HL-60 (cell line): ENCODE data around the gene ADARB1.

Experiments used
- GABPA ChIP-seq: IDR thresholded peaks from 2 replicates; pipeline ENCODE4 v1.6.1; 2012; ENCODE audit warnings: low read depth
- POLR2AphosphoS5 ChIP-seq: IDR thresholded peaks from 2 replicates; pipeline ENCODE4 v1.6.1; 2012; ENCODE audit warnings: low read depth
- SPI1 ChIP-seq: IDR thresholded peaks from 2 replicates; pipeline ENCODE4 v1.6.1; 2012; ENCODE audit warnings: low read depth, mild to moderate bottlenecking, borderline replicate concordance
- TF ChIP-seq, protein P1 (sequence below): IDR thresholded peaks from one replicate; pipeline ENCODE4 v1.5.1; 2011; ENCODE audit warnings: low read length, control low read depth, inconsistent platforms; ENCODE audit not compliant: insufficient read depth

DNA sequence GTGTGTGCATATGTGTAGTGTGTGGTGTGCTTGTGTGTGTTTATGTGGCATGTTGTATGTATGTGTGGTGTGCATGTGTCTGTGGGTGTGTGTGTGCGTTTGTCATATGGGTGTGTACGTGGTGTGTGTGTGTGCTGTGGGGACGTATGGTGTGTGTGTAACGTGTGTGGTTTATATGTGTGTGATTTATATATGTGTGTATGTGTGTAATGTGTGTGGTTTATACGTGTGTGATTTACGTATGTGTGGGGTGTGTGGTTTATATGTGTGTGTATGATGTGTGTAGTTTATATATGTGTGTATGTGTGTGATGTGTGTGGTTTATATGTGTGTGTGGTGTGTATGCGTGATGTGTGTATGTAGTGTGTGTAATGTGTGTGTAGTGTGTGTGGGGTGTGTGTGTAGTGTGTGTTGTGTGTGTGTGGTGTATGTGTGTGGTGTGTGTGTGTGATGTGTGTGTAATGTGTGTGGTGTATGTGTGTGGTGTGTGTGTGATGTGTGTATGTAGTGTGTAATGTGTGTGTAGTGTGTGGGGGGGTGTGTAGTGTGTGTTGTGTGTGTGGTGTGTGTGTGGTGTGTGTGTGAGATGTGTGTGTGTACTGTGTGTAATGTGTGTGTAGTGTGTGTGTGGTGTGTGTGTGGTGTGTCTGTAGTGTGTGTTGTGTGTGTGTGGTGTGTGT is 32.3 kb upstream of the ADARB1 start:
- TF ChIP-seq, protein P1, sequence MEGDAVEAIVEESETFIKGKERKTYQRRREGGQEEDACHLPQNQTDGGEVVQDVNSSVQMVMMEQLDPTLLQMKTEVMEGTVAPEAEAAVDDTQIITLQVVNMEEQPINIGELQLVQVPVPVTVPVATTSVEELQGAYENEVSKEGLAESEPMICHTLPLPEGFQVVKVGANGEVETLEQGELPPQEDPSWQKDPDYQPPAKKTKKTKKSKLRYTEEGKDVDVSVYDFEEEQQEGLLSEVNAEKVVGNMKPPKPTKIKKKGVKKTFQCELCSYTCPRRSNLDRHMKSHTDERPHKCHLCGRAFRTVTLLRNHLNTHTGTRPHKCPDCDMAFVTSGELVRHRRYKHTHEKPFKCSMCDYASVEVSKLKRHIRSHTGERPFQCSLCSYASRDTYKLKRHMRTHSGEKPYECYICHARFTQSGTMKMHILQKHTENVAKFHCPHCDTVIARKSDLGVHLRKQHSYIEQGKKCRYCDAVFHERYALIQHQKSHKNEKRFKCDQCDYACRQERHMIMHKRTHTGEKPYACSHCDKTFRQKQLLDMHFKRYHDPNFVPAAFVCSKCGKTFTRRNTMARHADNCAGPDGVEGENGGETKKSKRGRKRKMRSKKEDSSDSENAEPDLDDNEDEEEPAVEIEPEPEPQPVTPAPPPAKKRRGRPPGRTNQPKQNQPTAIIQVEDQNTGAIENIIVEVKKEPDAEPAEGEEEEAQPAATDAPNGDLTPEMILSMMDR: no peak
- TF ChIP-seq GABPA (no peak), POLR2AphosphoS5 (no peak), SPI1 (no peak)
